H1 (cell line): ENCODE data around the gene ZAP70. TPM values are rescaled to one million over a fixed set of nuclear protein-coding genes. Genes with fewer than 3 reads are reported as not detected.

Source experiments
- CTCF ChIA-PET: fragments of 300-600 bp; sonication (Branson Sonifier 250); formaldehyde crosslinking; loops from one replicate; lab custom pipeline; 2021; ENCODE audit not compliant: partially characterized antibody; lab: Charles Lee
- POLR2A ChIA-PET: fragments of 300-600 bp; sonication (Branson Sonifier 250); formaldehyde crosslinking; loops from one replicate; lab custom pipeline; 2021; ENCODE audit warnings: inconsistent platforms; ENCODE audit not compliant: partially characterized antibody; lab: Charles Lee
- DNase-seq, 2 experiments: peaks; one replicate each; pipeline versions ENCODE4 v3.0.0 to v3.0.0-alpha.2; 2010 to 2022; ENCODE audit warnings: low spot score in 2 of 2, low read depth in 1 of 2, mixed read lengths in 1 of 2
- FAIRE-seq: peaks from 2 replicates; lab custom pipeline; 2011; peaks lifted over from hg19 to GRCh38; lab: Jason Lieb, UNC
- H2AFZ ChIP-seq: 2 replicates; pipeline ENCODE4 v1.8.1; 2012; ENCODE audit warnings: low read length, inconsistent platforms
- H2AK5ac ChIP-seq: 2 replicates; pipeline ENCODE4 v1.6.1; 2013; ENCODE audit warnings: low read depth, low read length
- H2BK120ac ChIP-seq: replicated peaks from 2 replicates; pipeline ENCODE3; 2013; ENCODE audit warnings: low read depth, low read length, inconsistent platforms
- H2BK12ac ChIP-seq: 2 replicates; pipeline ENCODE4 v1.6.1; 2013; ENCODE audit warnings: low read depth, low read length
- H2BK15ac ChIP-seq: 2 replicates; pipeline ENCODE4 v1.6.1; 2013; ENCODE audit warnings: low read length
- H2BK20ac ChIP-seq: 2 replicates; pipeline ENCODE4 v1.6.1; 2013; ENCODE audit warnings: low read length
- H2BK5ac ChIP-seq: 2 replicates; pipeline ENCODE4 v1.6.1; 2013; ENCODE audit warnings: low read depth, low read length
- H3K14ac ChIP-seq: 2 replicates; pipeline ENCODE4 v1.6.1; 2013; ENCODE audit warnings: inconsistent platforms; ENCODE audit not compliant: insufficient read length
- H3K18ac ChIP-seq: 2 replicates; pipeline ENCODE4 v1.6.1; 2013; ENCODE audit warnings: low read length; ENCODE audit errors: extremely low read depth
- H3K23ac ChIP-seq: 2 replicates; pipeline ENCODE4 v1.6.1; 2013; ENCODE audit warnings: inconsistent platforms; ENCODE audit not compliant: insufficient read length
- H3K23me2 ChIP-seq: 2 replicates; pipeline ENCODE4 v1.6.1; 2013; ENCODE audit warnings: low read depth, low read length
- H3K27ac ChIP-seq: 2 replicates; pipeline ENCODE4 v1.6.1; 2011; ENCODE audit warnings: low read depth, low read length, inconsistent platforms
- H3K27me3 ChIP-seq, 4 experiments: replicated peaks in 1 of 4; 1 replicate in 1 of 4; 2 replicates in 3 of 4; pipeline versions ENCODE4 v1.6.1 to v1.8.1; 2011 to 2013; ENCODE audit warnings: low read length in 3 of 4, mild to moderate bottlenecking in 3 of 4, inconsistent platforms in 2 of 4, mixed read lengths in 2 of 4, moderate library complexity in 1 of 4; ENCODE audit not compliant: control insufficient read depth in 3 of 4, insufficient read depth in 3 of 4; ENCODE audit errors: extremely low read depth in 1 of 4
- H3K36me3 ChIP-seq, 4 experiments: 2 replicates each; pipeline versions ENCODE4 v1.6.1 to v1.8.1; 2011 to 2013; ENCODE audit warnings: mild to moderate bottlenecking in 4 of 4, low read length in 3 of 4, moderate library complexity in 2 of 4, control low read depth in 1 of 4, inconsistent platforms in 1 of 4; ENCODE audit not compliant: insufficient read depth in 4 of 4, control insufficient read depth in 2 of 4
- H3K4ac ChIP-seq: replicated peaks from 2 replicates; pipeline ENCODE3; 2013; ENCODE audit warnings: low read length, low read depth, mixed read lengths, inconsistent platforms; ENCODE audit not compliant: insufficient read length
- H3K4me1 ChIP-seq, 4 experiments: replicated peaks in 1 of 4; 1 replicate in 1 of 4; 2 replicates in 3 of 4; pipeline versions ENCODE4 v1.6.1 to v1.8.1; 2011 to 2013; ENCODE audit warnings: low read length in 3 of 4, inconsistent platforms in 2 of 4, mixed read lengths in 1 of 4; ENCODE audit not compliant: insufficient read depth in 4 of 4, control insufficient read depth in 3 of 4
- H3K4me2 ChIP-seq, 2 experiments: 2 replicates each; pipeline versions ENCODE4 v1.6.1 to v1.8.1; 2011 to 2013; ENCODE audit warnings: low read depth in 2 of 2, low read length in 2 of 2, control low read depth in 1 of 2, inconsistent platforms in 1 of 2, mild to moderate bottlenecking in 1 of 2; ENCODE audit not compliant: insufficient read depth in 1 of 2
- H3K4me3 ChIP-seq, 4 experiments: fragments of 200-600, 300-600 bp in 1 of 4; sonication (generic), shearing (Covaris generic), sonication (Bioruptor Twin) in 1 of 4; 2 replicates each; pipeline versions ENCODE4 v1.5.1 to v1.8.1; 2011 to 2016; ENCODE audit warnings: low read length in 4 of 4, low read depth in 3 of 4, control low read depth in 2 of 4, inconsistent platforms in 2 of 4, mild to moderate bottlenecking in 2 of 4, mixed read lengths in 1 of 4, moderate library complexity in 1 of 4; ENCODE audit not compliant: insufficient read depth in 2 of 4; ENCODE audit errors: extremely low read depth in 1 of 4
- H3K56ac ChIP-seq: replicated peaks from 2 replicates; pipeline ENCODE3; 2013; ENCODE audit warnings: low read depth, mild to moderate bottlenecking, mixed read lengths, low read length, inconsistent platforms; ENCODE audit not compliant: insufficient read length
- H3K79me1 ChIP-seq: 2 replicates; pipeline ENCODE4 v1.6.1; 2013; ENCODE audit warnings: low read depth, low read length, control low read depth
- H3K79me2 ChIP-seq, 2 experiments: 2 replicates each; pipeline versions ENCODE4 v1.6.1 to v1.8.1; 2012 to 2013; ENCODE audit warnings: low read length in 2 of 2, mild to moderate bottlenecking in 2 of 2, inconsistent platforms in 1 of 2; ENCODE audit not compliant: insufficient read depth in 2 of 2, control insufficient read depth in 1 of 2
- H3K9ac ChIP-seq, 4 experiments: replicated peaks in 1 of 4; 1 replicate in 1 of 4; 2 replicates in 3 of 4; pipeline versions ENCODE4 v1.6.1 to v1.8.1; 2011 to 2013; ENCODE audit warnings: low read depth in 3 of 4, low read length in 3 of 4, control low read depth in 2 of 4, mild to moderate bottlenecking in 2 of 4, moderate library complexity in 2 of 4, inconsistent platforms in 1 of 4; ENCODE audit errors: extremely low read depth in 1 of 4
- H3K9me3 ChIP-seq, 2 experiments: 2 replicates each; pipeline versions ENCODE4 v1.6.1 to v1.8.1; 2012 to 2013; ENCODE audit warnings: mild to moderate bottlenecking in 2 of 2, moderate library complexity in 2 of 2, control low read depth in 1 of 2, inconsistent platforms in 1 of 2, low read depth in 1 of 2, low read length in 1 of 2, mixed read lengths in 1 of 2; ENCODE audit not compliant: insufficient read depth in 2 of 2
- H4K20me1 ChIP-seq, 2 experiments: replicated peaks in 1 of 2; 2 replicates each; pipeline versions ENCODE3 to v1.8.1; 2011 to 2013; ENCODE audit warnings: inconsistent platforms in 2 of 2, low read length in 2 of 2, mild to moderate bottlenecking in 1 of 2; ENCODE audit not compliant: insufficient read depth in 2 of 2, control insufficient read depth in 1 of 2
- H4K5ac ChIP-seq: 2 replicates; pipeline ENCODE4 v1.6.1; 2013; ENCODE audit warnings: low read length, low read depth, mixed read lengths, inconsistent platforms; ENCODE audit not compliant: insufficient read length
- H4K8ac ChIP-seq: 2 replicates; pipeline ENCODE4 v1.8.0; 2013; ENCODE audit warnings: mild to moderate bottlenecking, moderate library complexity, low read length, inconsistent platforms; ENCODE audit not compliant: insufficient read depth; ENCODE audit errors: extremely low read depth
- H4K91ac ChIP-seq: replicated peaks from 2 replicates; pipeline ENCODE3; 2013; ENCODE audit warnings: low read length, mixed read lengths, inconsistent platforms; ENCODE audit not compliant: insufficient read length
- EZH2 ChIP-seq: fragments of 200-600 bp; sonication (generic); IDR thresholded peaks from 2 replicates; pipeline ENCODE4 v1.7.1; 2012; ENCODE audit warnings: low read depth, mild to moderate bottlenecking, moderate library complexity, low read length, inconsistent platforms; ENCODE audit not compliant: severe bottlenecking
- RAD21 ChIP-seq, 2 experiments: IDR thresholded peaks in 1 of 2; conservative IDR thresholded peaks in 1 of 2; 2 replicates each; pipeline ENCODE4 v1.6.1; 2011; ENCODE audit warnings: low read depth in 2 of 2, low read length in 2 of 2, improper control_type of control experiment in 1 of 2, inconsistent platforms in 1 of 2, mild to moderate bottlenecking in 1 of 2, moderate library complexity in 1 of 2
- RNF2 ChIP-seq: fragments of 200-900, 300-1000 bp; sonication (generic); IDR thresholded peaks from 2 replicates; pipeline ENCODE4 v1.7.1; 2016; ENCODE audit warnings: borderline replicate concordance, low read depth, mild to moderate bottlenecking, antibody characterized with exemption, low read length; ENCODE audit not compliant: poor library complexity, severe bottlenecking; ENCODE audit errors: missing control alignments
- TAF7 ChIP-seq: optimal IDR thresholded peaks from 2 replicates; pipeline ENCODE3; 2011; ENCODE audit warnings: low read depth, mild to moderate bottlenecking, inconsistent platforms, low read length, moderate library complexity, borderline replicate concordance
- WGBS, 2 experiments: shearing (Covaris generic) in 1 of 2; methylation state at CpG; one replicate each; pipeline versions ENCODE4 v1.1.6 to v1.1.7; 2013 to 2015; ENCODE audit warnings: low lambda C conversion rate in 2 of 2, mixed read lengths in 2 of 2, inconsistent platforms in 1 of 2, low coverage in 1 of 2, missing lambda C conversion rate in 1 of 2; ENCODE audit not compliant: insufficient replicate concordance in 2 of 2, insufficient coverage in 1 of 2, insufficient read length in 1 of 2; ENCODE audit errors: extremely low coverage in 1 of 2, missing lambda C conversion rate in 1 of 2; 5-methylcytosine and 5-hydroxymethylcytosine counted together
- polyA plus RNA-seq, 7 experiments: library from polyadenylated mRNA; depleted of rRNA in 3 of 7; stranded (reverse) in 5 of 7; unstranded in 2 of 7; fragments of >200 nt in 5 of 7; fragments of 200-250 nt in 2 of 7; gene quantifications; 1 replicate in 5 of 7; 2 replicates in 1 of 7; 4 replicates in 1 of 7; pipeline versions ENCODE4 v1.2.1 to v1.2.3, GENCODE V29; 2011 to 2013; ENCODE audit warnings: missing spikeins in 2 of 7, mixed read lengths in 2 of 7
- total RNA-seq: library from RNA; stranded (reverse); fragmentation: NEBNext Ultra II Directional; extraction: Animal tissue kit (Norgen Biotek cat#: 25700); gene quantifications from 2 replicates; pipeline ENCODE4 v1.2.1, GENCODE V29; 2021
- TF ChIP-seq, protein P1 (sequence below), 3 experiments: IDR thresholded peaks; 1 replicate in 2 of 3; 2 replicates in 1 of 3; pipeline versions ENCODE4 v1.5.1 to v1.6.1; 2011; ENCODE audit warnings: low read length in 3 of 3, mild to moderate bottlenecking in 3 of 3, inconsistent platforms in 2 of 3, low read depth in 1 of 3, moderate library complexity in 1 of 3; ENCODE audit not compliant: insufficient read depth in 1 of 3; ENCODE audit errors: control extremely low read depth in 1 of 3
- TF ChIP-seq, protein P2 (sequence below): IDR thresholded peaks from 2 replicates; pipeline ENCODE4 v1.6.1; 2011; ENCODE audit warnings: low read depth, mild to moderate bottlenecking, low read length; ENCODE audit not compliant: insufficient read depth

ZAP70 gene
- total and polyA plus RNA-seq, 2 of the 8 experiments (the other 6 are each of a cell fraction or from before 2014, with no cell fraction given), result 0.15 TPM; not detected in 1

GRCh38 chr2:97774425-97774824, 61.0 kb downstream of the ZAP70 start:
- CTCF ChIA-PET, result interaction anchor here (0.6 to 6.8 kb wide), 24 partner anchors 10 to 612 kb away, joined by 3 to 60 read pairs (median 5); no protein-coding TSS in a partner anchor
- no peak for FAIRE-seq
- TF ChIP-seq RAD21 (IDR thresholded peaks at IDR 0.05 in 1 of 2, conservative IDR thresholded peaks at IDR 0.05 in 1 of 2; ENCODE audit: low read depth in 2 of 2, low read length in 2 of 2) (peak; percentile 52 to 61; a peak in 3 of 4 replicates), EZH2 (no peak), TAF7 (no peak), RNF2 (no peak)
- TF ChIP-seq, protein P1, sequence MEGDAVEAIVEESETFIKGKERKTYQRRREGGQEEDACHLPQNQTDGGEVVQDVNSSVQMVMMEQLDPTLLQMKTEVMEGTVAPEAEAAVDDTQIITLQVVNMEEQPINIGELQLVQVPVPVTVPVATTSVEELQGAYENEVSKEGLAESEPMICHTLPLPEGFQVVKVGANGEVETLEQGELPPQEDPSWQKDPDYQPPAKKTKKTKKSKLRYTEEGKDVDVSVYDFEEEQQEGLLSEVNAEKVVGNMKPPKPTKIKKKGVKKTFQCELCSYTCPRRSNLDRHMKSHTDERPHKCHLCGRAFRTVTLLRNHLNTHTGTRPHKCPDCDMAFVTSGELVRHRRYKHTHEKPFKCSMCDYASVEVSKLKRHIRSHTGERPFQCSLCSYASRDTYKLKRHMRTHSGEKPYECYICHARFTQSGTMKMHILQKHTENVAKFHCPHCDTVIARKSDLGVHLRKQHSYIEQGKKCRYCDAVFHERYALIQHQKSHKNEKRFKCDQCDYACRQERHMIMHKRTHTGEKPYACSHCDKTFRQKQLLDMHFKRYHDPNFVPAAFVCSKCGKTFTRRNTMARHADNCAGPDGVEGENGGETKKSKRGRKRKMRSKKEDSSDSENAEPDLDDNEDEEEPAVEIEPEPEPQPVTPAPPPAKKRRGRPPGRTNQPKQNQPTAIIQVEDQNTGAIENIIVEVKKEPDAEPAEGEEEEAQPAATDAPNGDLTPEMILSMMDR (IDR thresholded peaks at IDR 0.05; ENCODE audit: control extremely low read depth in 1 of 3, insufficient read depth in 1 of 3, low read depth in 1 of 3, low read length in 3 of 3), result peak; percentile 51 to 80 (median 69)
- TF ChIP-seq, protein P2, sequence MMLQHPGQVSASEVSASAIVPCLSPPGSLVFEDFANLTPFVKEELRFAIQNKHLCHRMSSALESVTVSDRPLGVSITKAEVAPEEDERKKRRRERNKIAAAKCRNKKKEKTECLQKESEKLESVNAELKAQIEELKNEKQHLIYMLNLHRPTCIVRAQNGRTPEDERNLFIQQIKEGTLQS, result no peak

More at GRCh38 chr2:97774425-97774824, 61.0 kb downstream of the ZAP70 start:
- Histone ChIP-seq H3K4me2 (no peak overlapping the region), H3K56ac (no peak overlapping the region), H3K27me3 (no peaks in the 10 kb centered on the region), H3K23me2 (no peaks in the 10 kb centered on the region), H3K9me3 (no peaks in the 10 kb centered on the region), H2AFZ (no peak overlapping the region), H4K20me1 (no peaks in the 10 kb centered on the region), H3K18ac (no peak overlapping the region), H2BK5ac (no peak overlapping the region), H3K9ac (no peak overlapping the region), H3K4ac (no peak overlapping the region), H2BK15ac (no peak overlapping the region), H4K5ac (no peak overlapping the region), H3K14ac (no peak overlapping the region), H4K8ac (no peak overlapping the region), H3K23ac (no peak overlapping the region), H2BK120ac (no peak overlapping the region), H3K79me1 (no peaks in the 10 kb centered on the region), H3K36me3 (no peaks in the 10 kb centered on the region; a peak in 3 of 8 replicates), H2AK5ac (no peak overlapping the region), H2BK20ac (no peak overlapping the region), H3K79me2 (no peaks in the 10 kb centered on the region), H4K91ac (no peak overlapping the region), H2BK12ac (no peak overlapping the region), H3K4me3 (no peak overlapping the region), H3K27ac (no peak overlapping the region), H3K4me1 (peaks cover 0 to 11% (median 0%) of the 10 kb centered on the region in 4 experiments; a peak in 2 of 7 replicates)
- POLR2A ChIA-PET, result interaction anchor here (0.9 kb wide), 1 partner anchor 30 kb away, joined by 3 read pairs; no protein-coding TSS in a partner anchor
- no peak for DNase-seq
- 65% methylated on average over 7 of the region's 7 CpGs; no CpG with 5 or more reads in 1 of the 2 experiments for WGBS, 2 experiments
